Measurements from ENCODE around the gene FRS3.
"Not testable (repeated sequence)": the region's sequence is repeated elsewhere in the genome, so short reads cannot be mapped to it uniquely, and the experiment has no call there.

The FRS3 gene

GRCh38 chr6:41768545-41769308, 11.0 kb downstream of the FRS3 start:
- DNase-seq (ENCODE audit: low read depth), result no peak

- DNase-seq (ENCODE audit: low read depth), result no peak
Measured at GRCh38 chr6:41767112-41767833, 12.4 kb downstream of the FRS3 start.

- not testable (repeated sequence) for DNase-seq (ENCODE audit: low read depth)
Measured at GRCh38 chr6:41766043-41766664, 13.5 kb downstream of the FRS3 start.

DNA sequence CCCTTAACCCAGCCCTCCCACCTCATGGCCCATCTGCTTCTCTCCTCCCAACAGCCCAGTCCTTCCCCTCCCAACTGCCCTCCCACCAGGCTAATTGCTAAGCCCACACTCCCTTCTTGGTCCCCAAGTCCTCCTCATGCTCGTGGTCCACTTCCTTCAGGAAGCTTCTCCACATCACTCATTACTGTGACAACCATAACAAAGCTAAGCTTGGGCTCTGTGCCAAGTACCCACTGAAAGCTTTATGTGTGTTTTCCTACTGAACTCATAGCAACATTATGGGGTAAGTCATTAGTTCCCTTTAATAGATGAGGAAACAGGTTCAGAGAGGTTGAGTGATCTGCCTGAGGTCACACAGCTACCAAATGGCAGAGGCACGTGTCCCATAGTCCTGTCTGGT, 16.2 kb downstream of the FRS3 start:
- DNase-seq (ENCODE audit: low read depth), result no peak

GRCh38 chr6:41759905-41760579, 19.7 kb downstream of the FRS3 start:
- DNase-seq (ENCODE audit: low read depth), result no peak

GRCh38 chr6:41759106-41759904, 20.4 kb downstream of the FRS3 start:
- DNase-seq (ENCODE audit: low read depth), result no peak

GRCh38 chr6:41758641-41759035, 21.1 kb downstream of the FRS3 start:
- DNase-seq (ENCODE audit: low read depth), result no peak

- no peak for DNase-seq (ENCODE audit: low read depth)
Measured at GRCh38 chr6:41757931-41758640, 21.6 kb downstream of the FRS3 start.

DNA sequence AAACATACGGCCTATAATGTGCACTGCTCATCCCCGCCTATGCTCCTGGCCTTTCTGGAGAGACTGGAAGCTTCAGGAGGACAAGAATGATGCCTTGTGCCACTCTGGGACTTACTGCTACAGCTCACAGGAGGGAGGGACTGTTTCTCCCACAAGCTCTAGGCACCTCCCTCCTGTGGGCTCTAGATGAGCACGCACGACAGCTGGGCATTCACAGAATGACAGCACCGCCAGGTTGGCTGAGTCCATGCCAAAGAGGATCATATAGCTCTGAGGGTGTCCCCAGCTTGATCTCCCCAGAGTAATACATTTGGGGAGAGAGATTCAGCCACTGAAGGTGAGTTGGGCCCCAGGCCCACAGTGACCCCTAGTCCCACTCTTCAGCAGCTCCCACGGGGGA, 22.4 kb downstream of the FRS3 start:
- DNase-seq (ENCODE audit: low read depth), result no peak

DNA sequence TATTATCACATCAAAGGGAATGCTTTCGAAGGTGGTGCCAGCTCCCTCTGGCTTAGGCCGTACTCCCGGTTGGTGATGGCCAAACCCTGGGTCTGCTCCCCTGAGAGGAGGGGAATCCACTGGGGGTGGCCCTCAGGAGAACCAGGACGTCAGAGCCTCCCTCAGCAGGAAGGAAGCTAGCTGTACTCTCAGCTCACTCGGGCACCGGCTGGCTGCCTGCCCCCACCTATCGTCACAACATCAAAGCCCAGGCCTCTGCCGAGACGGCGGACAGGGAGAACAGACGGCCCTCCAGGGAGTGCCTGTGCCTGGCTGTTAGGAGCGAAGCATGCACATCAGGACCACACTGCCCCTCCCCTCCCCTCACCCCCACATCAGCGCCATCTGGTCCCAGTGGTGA, 23.3 kb downstream of the FRS3 start:
- DNase-seq (ENCODE audit: low read depth), result no peak

- DNase-seq (ENCODE audit: low read depth), result no peak
Measured at GRCh38 chr6:41755895-41756294, 23.8 kb downstream of the FRS3 start.

DNA sequence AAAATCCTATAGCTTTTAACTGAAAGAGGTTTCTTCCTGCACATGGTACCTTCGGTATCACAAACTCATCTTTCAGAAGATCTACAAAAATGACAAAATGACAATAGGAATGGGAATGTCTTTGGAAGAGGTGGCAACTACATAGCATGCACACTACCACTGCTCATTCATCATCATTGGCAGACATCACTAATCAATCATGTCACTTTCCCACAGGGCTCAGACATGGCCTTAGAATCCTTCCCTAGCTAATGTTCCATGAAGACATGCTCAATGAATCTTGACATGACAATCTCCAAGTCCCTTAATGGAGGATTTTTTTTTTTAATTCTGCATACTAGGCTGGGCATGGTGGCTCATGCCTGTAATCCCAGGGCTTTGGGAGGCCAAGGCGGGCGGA, 29.3 kb downstream of the FRS3 start:
- DNase-seq (ENCODE audit: low read depth), result no peak

DNA sequence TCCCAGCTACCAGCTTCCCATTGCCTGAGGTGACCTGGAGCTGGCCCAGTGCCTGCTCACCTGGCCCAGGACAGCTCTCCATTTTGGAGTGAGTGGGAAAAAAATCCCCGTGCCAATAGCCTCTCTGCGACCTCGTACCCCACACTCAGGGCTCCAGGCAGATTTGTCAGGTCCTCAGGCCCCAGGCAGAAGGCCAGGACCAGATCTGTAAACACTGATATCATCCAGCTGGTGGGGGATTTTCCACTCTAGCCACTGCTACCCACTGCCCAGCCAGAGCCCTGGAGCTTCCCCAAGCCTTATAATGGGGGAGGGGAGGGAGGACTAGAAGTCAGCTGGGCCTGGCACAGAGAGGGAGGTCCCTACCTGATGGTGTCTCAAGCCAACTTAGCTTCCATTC, 31.2 kb downstream of the FRS3 start:
- no peak for DNase-seq (ENCODE audit: low read depth)

GRCh38 chr6:41748102-41748477, 31.6 kb downstream of the FRS3 start:
- no peak for DNase-seq (ENCODE audit: low read depth)

DNA sequence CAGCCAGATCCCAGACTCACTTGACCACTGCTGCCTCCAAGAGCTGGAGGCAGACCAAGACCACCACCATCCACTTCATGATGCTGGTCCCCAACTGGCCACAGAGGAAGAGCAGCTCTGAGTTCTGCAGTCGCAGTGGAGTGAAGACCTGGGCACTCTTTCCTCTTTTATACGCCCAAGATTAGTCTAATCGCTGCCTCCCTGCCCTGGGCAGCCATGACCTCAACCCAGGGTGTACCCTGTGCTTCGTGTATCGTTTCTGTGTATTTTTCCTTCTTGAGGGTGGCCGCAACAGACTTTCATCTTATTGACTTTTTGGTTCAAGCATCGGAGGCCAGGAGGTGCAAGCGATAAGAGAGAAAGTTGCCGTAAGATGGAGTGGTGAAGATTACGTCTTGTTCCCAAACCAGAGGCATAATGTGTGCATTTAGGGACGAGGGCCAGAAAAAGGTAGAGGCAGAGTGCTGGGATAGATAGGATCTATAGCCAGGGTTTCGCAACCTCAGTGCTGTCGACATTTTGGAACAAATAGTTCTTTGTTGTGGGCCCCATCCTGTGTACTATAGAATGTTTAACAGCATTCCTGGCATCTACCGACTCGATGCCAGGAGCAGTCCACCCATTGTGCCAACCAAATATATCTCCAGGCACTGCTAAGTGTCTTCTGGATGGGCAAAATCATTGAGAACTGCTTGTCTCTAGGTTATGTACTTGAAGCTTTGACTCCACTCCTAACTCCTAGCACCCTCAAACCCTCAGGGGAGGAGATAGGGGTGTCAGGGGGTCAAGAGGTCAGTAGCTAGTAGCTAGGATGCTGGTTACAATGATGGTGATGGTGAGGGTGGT, 32.2 kb downstream of the FRS3 start, which contains the start of gene PGC:
Gene PGC (minus strand): TSS at position 142 of the 846 bp plus-strand sequence. CDS start 63 bp downstream, at position 79.
- no peak for DNase-seq (ENCODE audit: low read depth)

DNA sequence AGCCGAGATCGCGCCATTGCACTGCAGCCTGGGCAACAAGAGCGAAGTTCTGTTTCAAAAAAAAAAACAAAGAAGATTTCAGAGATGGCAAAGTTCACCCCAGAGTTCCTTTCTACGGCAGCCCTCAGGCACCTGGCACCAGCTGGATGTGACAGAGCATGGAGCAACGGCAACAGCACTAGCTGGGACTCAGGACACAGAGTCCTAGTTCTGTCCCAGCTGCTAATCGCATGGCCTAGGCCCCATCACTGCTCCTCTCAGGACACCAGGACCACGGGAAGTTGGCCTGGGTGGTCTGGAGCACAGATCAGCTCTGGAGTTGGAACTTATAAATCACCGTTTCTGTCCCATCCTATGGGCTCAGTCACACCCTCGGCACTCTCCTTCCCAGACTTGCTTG, 33.6 kb downstream of the FRS3 start:
- DNase-seq (ENCODE audit: low read depth), result no peak

DNA sequence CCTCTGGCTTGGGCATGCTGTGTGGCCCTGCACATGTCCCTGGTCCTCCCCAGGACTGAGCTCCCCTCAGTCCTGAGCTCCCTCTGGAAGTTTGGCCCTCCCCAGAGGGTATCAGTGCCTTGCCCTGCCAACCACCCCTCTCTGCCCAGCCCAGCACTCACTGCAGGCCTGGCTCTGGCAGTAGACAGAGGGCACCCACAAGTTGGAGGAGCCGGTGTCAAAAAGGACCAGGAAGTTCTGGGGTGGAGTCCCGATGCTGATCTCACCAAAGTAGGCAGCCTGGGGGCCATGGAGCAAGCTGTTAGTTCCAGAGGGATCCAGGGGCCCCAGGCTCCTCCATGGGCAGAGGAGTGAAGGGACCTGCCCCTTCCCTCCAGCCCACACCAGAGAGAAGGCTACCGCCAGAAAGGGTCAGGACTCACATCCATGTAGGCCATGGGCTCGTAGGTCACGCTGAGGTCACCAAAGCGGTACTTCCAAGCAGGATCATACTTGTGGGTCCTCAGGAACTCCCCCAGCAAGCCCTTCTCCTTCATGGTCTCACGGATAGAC, 35.4 kb downstream of the FRS3 start:
- DNase-seq (ENCODE audit: low read depth), result no peak

GRCh38 chr6:41743406-41744235, 36.1 kb downstream of the FRS3 start:
- no peak for DNase-seq (ENCODE audit: low read depth)

Measured in non-pigmented ciliary epithelial cell (primary cell).